ENCODE results near the gene ARHGAP23.

Gene ARHGAP23

DNA sequence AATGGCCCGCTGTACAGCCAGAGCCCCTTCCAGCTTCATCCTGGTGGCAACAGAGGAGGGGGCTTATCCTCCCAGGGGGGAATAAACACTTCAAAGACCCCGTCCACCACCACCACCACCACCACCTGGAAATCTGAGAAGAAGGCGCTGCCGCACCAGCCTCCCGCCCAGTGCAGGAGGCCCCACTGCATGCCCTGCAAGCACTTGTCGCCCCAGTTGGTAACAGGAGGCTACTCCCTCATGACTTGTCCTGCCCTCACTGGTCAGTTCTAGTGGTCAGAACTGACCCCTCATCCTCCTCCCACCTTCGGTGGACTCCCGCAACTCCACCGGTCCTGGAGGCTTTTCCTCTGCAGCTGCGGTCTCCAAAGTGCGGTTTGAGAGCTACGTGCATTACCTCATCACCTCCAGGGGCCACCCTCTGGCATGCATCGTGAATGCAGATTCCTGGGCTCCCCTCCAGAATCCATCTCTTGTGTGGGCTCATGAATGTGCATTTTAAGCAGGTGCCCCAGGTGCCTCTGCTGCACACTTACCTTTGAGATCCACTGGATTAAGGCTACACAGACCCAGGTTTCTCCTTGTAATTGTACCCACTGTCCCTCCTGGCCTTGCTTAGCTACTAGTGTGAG, 105.7 kb downstream of the ARHGAP23 start:
- no peak for DNase-seq

DNA sequence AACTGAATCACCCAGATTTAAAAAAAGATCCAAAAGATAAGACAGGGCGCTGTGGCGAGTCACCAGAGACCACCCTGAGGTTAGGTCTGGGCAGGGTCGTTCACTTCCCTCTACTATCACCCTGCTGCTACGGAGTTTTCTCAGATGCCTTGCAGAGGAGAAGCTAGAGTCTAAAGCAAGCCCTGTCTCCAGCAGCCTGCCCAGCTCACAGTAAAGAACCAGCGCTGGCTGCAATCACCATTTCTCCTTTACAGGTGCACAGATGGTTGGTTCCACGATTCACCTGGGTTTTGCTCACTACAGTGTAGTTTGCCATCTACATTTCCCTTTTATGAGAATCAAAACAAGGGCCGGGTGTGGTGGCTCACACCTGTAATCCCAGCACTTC, 106.2 kb downstream of the ARHGAP23 start:
- no peak for DNase-seq

DNA sequence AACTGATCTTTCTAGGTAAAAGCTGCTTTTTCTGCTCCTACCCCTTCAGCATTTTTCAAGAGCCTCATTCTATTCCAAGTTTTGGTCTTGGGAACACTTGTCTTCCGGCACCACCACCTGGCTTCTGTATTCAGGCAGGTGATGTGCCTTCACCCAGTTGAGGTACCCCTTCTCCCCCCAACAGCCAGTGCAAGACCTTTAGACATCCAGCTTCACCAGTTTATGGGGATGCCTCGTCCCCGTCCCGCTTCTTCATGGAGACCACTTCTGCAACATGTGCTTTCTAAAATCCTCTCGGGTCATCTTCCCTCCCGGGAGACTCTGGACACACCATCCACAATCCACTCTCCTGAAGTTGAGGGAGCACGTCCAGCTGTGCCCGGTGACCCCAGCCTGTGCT, 107.6 kb downstream of the ARHGAP23 start:
- DNase-seq: no peak

DNA sequence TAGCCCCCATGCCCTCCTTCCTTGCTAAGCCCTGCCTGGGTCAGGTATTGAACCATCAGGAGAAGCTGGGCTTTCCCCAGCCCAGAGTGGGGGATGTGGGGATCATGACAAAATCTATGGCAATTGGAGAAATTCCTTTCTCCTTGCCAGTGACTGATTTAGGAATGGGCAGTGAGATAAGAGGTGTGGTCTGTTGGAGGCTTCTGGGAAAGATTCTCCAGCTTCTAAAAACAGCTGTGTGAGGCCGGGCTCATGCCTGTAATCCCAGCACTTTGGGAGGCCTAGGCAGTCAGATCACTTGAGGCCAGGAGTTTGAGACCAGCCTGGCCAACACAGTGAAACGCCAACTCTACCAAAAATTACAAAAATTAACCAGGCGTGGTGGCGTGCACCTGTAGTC, 108.4 kb downstream of the ARHGAP23 start:
- DNase-seq: no peak

DNA sequence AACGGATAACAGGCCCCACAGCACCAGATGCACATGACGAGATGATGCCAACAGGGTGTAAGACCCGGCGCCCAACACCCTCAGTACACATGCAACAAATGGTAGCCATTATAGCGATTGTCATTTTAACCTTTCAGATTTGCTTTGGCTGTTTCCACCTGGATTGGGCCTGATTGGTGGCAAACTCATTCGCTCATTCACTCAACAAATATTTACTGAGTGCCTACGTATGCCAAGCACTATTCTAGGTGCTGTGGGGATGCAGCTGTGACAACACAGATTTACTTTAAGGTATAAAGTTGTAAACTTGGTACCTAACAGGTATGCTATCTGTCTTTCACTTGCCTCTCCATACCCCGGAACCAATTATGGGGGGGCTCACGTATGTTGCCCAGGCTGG, 110.6 kb downstream of the ARHGAP23 start:
- no peak for DNase-seq

DNA sequence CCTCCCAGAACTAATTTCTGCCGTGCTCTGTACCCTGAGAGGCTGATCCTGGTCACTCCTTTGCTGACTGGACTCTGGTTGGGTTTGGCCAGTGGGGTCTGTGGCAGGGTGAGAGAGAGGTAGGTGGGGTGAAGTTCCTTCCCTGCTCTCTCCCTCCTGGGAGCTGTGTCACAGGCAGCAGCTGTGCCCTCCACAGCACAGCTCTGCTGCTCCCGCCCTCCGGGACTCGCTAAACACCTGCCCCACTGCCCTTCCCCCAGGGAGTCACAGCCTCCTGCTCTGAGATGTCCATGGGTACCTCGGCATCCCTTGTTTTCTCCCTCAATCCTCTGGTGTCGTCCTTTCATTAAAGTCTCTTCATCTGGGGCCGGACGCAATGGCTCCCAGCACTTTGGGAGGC, 111.1 kb downstream of the ARHGAP23 start:
- DNase-seq: no peak

DNA sequence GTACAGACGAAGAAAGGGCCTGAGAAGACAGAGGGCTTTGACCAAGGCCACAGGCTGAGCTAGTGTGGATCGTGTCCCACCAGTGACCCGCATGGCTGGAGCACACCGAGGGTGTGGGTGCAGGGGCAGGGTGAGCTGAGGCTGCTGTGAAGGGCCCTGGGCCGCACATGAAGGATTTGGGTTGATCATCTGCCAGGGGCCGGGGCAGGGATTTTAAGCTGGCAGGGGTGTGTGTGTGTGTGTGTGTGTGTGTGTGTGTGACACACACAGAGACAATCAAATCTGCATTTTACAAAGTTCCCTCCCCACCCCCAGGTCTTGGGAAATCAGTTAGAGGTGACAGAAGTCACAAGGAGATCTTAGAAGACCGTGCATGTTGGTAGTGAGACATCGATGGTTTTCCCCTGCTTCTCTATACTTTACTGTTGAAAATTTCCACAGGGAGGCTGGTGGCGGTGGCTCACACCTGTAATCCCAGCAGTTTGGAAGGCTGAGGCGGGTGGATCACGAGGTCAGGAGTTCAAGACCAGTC, 112.3 kb downstream of the ARHGAP23 start:
- no peak for DNase-seq

DNA sequence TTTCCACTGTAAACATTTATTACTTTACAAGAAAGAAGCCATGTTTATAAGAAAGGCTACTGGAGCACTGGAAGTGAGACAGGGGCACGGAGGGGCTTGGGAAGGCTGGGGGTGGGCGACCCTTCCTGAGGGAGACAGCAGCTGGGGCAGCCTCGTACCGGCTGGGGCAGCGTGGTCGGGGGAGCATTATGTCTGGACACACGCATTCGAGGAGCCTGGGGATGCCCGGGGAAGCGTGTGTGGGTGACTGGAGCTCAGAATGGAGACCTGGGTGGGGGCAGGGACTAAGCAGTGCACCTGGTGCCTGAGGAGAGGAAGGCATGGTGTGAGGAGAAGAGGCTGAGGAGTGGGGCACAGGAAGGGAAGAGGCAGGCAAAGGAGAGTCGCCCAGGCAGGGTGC, 113.0 kb downstream of the ARHGAP23 start:
- no peak for DNase-seq

DNA sequence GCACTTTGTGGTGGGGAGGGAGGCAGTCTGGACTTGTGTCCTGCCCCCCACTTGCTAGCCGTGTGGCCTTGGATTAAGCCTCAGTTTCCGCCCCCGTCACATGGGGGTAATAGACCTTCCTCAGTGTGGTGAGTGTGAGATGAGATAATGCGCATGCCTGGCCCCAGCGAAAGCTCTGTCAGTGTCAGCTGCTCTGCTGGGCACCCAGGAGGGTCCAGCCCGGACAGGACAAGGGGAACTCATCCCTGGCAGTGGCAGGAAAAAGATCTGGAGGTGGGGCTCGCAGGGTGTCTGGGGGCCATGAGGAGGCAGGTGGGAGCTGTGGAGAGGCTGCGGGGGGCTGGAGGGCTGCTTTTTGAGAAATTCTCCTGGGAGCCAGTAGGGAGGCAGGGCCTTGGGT, 114.0 kb downstream of the ARHGAP23 start:
- DNase-seq: no peak

DNA sequence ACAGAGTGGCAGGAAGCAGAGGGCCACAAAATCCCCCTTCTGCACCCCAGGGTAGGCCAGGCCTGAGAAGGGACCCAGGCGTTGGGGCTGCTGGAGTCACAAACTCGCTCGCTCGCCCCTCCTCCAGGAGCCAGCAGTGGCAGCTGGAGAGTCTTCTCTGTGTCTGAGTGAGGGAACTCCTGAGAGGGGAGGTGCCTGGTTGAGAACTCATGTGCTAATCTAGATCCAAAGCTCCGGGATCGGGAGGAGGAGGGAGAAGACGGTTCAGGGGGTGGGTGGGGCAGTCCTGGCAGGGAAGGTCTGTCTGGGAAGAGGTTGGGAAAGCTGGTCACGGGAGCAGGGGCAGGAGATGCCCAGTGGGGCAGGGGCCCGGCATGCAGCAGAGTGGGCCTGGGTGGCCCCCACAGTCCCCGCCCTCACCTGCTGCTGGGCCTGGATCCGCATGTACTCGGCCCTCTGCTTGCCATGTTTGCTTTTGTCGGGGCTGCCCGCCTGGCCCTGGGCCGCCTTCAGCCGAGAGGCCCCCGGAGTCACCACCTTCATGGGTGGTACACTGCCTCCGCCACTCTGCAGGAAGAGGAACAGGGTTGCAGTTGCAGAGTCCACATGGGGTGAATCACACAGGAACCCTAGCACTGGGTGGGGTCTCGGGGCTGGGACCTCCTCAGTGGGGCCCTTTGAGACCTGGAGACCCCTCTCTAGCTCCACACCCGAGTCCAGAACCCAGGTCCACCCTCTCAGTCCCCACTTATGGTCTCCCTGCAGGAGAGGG, 115.3 kb downstream of the ARHGAP23 start:
- no peak for DNase-seq

DNA sequence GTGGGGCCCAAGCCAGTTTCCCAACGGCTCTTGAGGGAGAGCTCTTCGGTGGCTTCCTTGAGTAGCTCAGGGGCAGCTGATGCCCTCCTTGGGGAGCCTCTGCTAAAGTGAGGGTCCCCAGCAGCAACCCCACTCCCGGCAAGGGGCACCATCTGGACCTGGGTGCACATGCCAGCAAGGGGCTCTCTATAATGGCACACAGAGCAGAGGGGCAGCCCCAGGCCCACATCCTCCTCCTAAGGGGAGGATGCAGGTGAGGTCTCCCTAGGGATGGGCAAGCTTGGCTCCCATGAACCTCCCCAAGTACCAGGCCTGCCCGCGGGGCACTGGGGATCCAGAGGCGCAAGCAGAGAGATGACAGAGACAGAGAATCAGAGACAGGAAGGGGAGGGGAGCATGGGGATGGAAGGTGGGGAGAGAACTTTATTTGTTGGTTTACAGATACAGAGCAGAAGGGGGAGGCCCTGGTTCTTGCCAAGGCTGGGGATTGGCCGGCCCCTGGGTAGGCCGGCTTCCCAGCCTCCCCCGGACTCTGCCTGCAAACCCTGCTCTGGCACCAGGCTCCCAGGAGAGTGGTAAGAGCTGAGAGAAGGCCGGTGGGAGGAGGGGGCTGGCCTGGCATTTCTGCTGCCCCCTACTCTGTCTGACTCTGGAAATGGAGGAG, 116.0 kb downstream of the ARHGAP23 start:
- no peak for DNase-seq

DNA sequence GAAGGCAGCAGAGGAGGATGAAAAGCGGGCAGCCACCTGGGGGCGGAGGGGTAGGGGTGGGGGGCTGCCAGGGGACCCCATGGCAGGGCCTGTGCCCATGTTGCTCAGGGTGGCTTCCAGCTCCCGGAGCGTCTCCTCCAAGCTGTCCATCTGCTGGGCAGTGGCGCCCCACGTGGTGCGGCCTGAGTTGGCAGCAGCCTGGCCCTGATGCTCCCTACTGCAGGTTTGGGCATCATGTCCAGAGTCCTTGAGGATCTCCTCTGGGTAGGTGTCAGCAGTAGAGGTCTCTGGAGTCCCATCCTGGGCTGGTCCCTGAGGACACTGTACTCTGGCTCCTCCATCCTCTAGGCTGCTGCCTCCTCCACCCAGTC, 116.6 kb downstream of the ARHGAP23 start:
- DNase-seq: no peak

DNA sequence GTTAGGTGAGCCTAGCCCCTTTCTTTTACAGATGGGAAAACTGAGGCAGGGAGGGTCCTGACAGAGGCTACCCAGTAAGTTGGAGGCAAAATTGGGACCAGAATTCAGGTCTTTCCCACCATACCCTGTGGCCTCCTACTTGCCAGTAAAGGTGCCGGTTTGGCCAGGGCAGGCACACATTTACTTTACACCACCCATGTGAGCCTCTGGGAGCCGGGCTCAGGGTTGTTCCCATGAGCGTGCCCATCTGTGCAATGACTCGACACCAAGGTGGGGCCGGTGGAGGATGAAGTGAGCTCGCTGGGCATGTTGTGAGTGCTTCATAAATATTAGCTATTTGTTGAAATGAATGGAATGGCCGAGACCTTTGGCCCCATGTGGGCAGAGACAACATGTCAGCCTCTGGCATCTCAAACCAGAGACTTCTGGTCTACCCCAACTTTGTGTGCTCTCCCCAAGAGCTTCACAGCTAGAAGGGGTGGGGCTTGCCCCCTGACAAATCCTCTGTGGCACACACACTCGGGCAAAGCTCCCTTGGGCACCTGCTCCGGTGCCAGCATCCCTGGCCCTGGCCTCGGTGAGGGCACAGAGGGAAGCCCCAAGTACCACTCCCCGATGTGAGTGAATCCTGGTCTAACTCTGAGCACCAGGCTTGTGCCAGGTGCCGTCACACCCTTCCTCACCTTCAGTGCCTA, 117.4 kb downstream of the ARHGAP23 start:
- DNase-seq: no peak

DNA sequence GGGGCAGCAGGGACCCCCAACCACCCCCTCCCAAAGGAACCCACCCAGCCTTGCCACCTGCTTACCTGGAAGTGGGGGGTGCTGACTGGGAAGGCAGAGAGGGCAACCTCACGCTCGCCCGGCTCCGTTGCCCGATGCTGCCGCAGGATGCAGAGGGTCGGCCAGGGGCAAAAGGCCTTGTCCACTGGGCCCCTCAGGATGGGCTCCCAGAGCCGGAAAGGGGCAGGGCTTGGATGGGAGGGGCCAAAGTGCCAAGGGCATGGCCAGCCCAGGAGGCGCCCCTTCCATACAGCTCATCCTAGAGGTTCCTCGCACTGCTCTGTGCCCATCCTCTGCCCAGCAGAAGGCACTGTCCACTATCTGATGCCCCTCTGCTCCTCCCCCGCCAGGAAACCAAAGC, 118.1 kb downstream of the ARHGAP23 start:
- DNase-seq: no peak

DNA sequence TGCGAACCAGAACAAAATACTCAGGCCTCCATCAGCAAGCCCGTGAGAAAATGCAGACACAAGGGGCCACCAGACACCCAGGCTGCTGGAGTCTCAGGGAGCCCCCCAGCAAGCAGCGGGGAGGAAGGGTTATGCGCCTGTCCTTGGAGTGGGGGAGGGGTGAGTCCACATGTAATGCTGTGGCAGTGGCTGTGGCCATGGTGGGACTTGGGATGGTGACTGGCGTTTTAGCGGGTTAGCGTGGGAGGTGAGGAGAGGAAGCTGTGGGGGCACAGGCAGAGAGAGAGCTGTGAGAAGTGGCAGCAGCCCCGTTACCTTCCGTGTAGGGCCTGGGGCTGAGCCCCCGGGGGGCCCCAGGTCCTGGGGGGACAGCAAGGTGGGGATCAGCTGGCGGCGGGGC, 119.2 kb downstream of the ARHGAP23 start:
- DNase-seq: no peak

DNA sequence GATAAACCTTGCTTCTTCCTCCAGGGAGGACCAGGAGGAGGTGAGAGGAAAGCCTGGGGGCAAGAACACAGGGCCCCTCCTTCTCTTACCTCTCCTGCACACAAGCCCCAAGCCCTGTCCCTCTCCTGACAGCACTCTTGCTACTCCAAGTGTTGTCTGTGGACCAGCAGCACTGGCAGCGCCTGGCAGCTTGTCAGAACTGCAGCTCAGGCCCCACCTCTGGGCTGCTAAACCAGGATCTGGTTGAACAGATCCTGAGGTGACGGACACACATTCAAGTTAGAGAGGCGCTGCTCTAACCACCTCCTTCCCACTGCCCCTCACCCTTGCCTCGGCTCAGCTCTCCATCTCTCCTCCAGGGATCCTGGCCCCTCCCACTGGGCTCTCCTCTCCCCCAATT, 121.0 kb downstream of the ARHGAP23 start:
- DNase-seq: no peak

DNA sequence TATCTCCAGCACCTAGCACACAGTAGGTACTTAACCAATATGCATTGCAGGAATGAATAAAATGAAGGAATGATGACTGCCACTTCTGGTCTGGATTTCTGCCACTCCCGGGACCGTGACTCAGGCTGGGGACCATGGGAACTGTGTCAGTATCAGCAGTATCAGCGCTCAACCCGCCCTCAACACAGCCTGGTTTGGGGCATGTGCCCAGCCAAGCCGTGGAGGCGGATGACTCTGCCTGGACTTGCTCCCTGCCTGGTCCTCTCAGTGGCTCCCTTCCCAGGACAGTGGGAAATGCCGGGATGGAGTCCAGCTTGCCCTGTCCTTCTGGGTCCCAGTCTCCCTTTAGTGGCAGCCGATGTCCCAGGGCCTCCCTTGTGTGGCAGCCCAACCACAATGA, 122.4 kb downstream of the ARHGAP23 start:
- no peak for DNase-seq

DNA sequence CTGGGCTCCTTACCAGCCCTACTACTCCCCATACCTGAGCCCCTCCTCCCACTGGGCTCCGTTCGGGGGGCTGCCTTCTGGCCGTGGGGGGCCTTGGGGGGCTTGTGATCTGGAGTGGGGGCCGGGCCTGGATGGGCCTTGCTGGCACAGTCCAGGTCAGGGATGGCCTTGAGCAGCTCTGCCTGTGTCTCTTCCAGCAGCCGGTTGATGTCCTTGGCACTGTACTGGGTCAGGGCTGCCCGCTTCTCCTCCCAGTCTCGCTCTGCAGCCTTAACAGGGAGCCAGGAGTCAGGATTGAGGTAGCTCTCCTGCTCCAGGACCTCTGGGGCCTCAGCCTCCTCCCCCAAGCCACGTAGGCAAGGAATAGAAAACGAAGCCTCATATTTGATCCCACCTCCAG, 122.9 kb downstream of the ARHGAP23 start:
- DNase-seq: no peak

DNA sequence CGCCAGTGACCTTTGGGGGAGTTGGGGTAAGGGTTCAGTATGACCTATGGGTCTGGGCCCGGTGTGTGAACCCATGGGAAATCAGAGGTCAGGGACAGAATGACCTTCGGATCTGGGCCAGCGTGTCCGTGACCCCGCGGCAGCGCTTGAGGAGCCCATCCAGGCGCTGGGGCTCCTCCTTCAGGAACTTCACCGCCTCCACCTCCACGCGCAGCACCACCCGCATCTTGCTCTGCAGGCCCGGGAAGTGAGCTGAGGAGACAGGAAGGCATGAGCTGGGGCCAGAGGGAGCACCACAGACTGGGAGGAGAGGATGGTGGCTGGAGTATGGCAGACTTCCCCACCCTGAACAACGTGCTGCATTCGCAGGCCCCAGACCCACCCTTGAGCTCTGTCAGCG, 124.1 kb downstream of the ARHGAP23 start:
- no peak for DNase-seq

DNA sequence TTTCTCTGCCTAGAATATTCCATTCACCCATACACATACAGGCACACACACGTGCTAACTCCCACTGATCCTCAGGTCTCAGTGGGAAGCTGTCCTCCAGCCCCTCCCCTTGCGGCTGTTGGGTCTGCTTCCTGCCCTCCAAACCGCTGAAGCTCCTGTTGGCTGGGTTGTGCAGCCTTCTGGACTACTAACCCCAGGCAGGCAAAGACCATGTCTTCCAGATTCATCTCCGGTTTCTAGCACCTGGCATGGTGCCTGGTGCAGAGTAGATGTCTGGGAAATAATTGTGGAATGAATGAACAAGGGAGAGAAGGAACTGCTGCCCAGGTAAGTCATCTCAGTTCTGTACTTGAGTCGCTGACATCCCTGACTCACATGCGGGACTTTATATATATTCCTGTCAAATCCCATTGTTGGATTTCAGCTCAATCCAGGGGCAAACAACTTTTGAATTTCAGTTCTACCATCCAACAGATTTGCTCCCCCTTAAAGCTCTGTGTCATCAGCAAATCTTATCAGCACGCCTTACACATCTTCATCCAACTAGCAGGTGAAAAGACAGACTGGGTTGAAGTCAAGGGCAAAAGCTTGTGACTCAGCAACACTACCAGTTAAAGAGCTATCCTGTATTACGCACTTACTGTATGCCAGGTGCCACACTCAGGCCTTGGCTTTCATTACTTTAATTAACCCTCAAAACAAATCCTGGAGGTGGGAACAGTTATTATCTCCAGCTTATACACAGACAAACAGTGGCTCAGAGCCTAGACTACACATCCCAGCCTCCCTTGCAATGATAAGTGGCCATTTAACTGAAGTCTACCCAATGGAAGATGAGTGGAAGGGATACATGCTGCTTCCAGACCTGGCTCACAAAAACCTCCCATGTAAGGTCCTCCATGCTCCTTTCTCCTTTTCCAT, 126.4 kb downstream of the ARHGAP23 start:
- DNase-seq: no peak

DNA sequence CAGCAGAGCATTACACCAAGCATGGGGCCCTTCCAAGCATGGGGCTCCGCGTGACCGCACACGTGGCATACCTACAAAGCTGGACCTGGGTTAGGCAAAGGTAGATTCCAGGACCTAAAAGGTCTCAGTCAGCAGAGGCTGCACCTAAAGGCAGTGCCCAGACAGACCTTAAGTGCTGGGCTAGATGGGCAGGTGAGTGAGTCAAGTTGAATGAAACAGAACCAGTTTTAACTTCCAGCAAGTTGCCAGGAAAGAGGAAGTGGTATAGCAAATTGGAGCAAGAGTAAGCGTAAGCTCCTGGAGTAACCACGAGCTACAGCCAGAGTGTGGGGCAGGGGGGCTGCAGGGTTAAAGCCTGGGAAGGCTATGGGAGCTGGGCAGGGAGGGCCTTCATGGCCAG, 128.0 kb downstream of the ARHGAP23 start:
- no peak for DNase-seq

DNA sequence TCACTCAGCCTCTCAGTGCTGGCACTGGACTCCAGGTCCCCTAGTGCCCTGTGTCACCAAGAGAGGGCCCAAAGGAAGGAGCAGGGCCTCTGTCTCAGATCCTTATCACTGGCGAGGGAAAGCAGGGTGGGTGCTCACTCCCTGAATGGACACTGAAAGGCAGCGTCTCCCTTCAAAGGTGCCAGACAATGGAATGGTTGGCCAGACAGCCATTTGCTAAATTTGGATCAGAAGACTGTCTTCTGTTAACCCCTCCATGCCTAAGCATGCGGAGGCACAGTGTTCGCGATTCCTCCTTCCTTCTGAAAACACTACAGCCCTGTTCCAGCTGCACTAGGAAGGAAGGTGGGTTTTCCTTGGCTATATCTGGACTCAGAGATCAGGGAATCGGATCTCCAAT, 129.1 kb downstream of the ARHGAP23 start:
- DNase-seq: no peak
